Tibial nerve (tissue), 3 donors: ENCODE results near the gene VIPR2.

Source experiments
- CTCF ChIP-seq, 5 experiments: fragments of 200-600 bp in 3 of 5; fragments of 450-650 bp in 2 of 5; sonication (generic) in 3 of 5; IDR thresholded peaks; one replicate each; pipeline ENCODE4 v1.5.1; 2016 to 2019; ENCODE audit warnings: antibody characterized with exemption in 5 of 5, mild to moderate bottlenecking in 3 of 5, moderate library complexity in 2 of 5
- POLR2A ChIP-seq, 2 donors: fragments of 450-650 bp; IDR thresholded peaks; one replicate each; pipeline ENCODE4 v1.6.1; 2017; ENCODE audit warnings: antibody characterized with exemption in 2 of 2, mild to moderate bottlenecking in 2 of 2, moderate library complexity in 2 of 2

GRCh38 chr7:159136846-159137245 lies 7.8 kb downstream of the VIPR2 start:
- TF ChIP-seq CTCF (IDR thresholded peaks at IDR 0.05) (no peak), POLR2A (IDR thresholded peaks at IDR 0.05) (no peak)
